ENCODE results near the gene TSPAN32. TPM values are rescaled to one million over a fixed set of nuclear protein-coding genes. Genes with fewer than 3 reads are reported as not detected.
A peak's percentile ranks its signal among the peaks of the same experiment; 100 is the strongest.

Gene TSPAN32
- total RNA-seq, 2 experiments from 2014 or later, result 20.5 to 41.4 TPM

DNA sequence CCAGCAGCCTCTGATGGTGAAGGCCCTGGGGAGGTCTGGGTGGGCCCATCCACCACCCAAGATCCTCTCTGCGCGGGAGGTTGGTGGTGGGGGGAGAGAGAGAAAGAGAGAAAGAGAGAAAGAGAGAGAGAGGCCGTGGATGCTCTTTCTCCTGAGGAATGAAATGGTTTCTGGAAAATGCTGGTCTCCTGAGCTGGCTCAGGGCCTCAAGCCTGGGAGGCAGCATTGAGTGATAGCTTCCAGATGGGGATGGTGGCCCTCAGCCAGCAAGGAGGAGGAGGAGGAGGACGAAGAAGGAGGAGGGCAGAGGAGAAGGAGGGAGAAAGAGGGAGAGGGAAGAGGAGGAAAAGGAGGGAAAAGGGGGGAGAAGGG, 4.6 kb downstream of the TSPAN32 start:
- Mint-ChIP-seq H3K4me1 (peaks cover 36% of the 10 kb centered on the region), H3K36me3 (peaks cover 2% of the 10 kb centered on the region), H3K9me3 (ENCODE audit: low read depth) (no peaks in the 10 kb centered on the region), H3K27ac (peak overlapping the region; percentile 84), H3K4me3 (peak overlapping the region; percentile 69), H3K27me3 (no peaks in the 10 kb centered on the region)
- CTCF ChIA-PET, result interaction anchor here (0.7 to 10.3 kb wide), 21 partner anchors 8 to 708 kb away, joined by 3 to 432 read pairs (median 6); partner anchors contain the start of genes CD81 and TSSC4
- DNase-seq, result no peak
- no peak for ATAC-seq

DNA sequence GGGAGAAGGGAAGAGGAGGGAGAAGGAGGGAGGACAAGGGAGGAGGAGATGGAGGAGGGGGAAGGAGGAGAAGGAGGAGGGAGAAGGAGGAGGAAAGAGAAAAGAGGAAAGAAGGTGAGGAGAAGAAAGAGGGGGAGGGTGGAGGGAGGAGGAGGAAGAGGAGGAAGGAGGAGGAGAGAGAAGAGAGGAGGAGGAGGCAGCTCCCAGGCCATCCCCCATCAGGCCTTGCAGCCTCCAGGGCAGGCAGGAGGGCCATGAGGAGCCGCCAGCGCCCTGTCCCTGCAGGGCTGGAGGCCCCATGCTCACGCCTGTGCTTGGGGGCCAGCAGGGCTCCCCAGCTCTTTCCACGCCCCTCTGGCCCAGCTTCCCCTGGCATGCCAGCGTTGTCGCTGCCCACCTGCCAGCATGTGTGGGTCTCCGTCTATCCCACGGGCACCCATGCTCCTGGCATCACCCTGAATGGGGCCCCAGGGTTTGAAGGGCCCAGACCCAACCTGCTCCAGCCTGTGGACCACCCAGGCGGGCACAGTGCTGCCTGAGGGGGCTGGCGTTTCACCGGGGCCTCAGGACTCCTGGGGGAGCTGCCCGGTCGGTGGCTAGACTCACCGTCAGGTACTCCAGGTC, 5.2 kb downstream of the TSPAN32 start:
- Mint-ChIP-seq H3K9me3 (ENCODE audit: low read depth) (no peaks in the 10 kb centered on the region), H3K4me3 (no peak overlapping the region), H3K4me1 (peaks cover 31% of the 10 kb centered on the region), H3K27ac (no peak overlapping the region), H3K27me3 (no peaks in the 10 kb centered on the region), H3K36me3 (no peaks in the 10 kb centered on the region)
- CTCF ChIA-PET, result interaction anchor here (1.0 to 10.3 kb wide), 11 partner anchors 8 to 581 kb away, joined by 3 to 432 read pairs (median 21); partner anchors contain the start of genes CD81 and TSSC4
- no peak for ATAC-seq
- no peak for DNase-seq

DNA sequence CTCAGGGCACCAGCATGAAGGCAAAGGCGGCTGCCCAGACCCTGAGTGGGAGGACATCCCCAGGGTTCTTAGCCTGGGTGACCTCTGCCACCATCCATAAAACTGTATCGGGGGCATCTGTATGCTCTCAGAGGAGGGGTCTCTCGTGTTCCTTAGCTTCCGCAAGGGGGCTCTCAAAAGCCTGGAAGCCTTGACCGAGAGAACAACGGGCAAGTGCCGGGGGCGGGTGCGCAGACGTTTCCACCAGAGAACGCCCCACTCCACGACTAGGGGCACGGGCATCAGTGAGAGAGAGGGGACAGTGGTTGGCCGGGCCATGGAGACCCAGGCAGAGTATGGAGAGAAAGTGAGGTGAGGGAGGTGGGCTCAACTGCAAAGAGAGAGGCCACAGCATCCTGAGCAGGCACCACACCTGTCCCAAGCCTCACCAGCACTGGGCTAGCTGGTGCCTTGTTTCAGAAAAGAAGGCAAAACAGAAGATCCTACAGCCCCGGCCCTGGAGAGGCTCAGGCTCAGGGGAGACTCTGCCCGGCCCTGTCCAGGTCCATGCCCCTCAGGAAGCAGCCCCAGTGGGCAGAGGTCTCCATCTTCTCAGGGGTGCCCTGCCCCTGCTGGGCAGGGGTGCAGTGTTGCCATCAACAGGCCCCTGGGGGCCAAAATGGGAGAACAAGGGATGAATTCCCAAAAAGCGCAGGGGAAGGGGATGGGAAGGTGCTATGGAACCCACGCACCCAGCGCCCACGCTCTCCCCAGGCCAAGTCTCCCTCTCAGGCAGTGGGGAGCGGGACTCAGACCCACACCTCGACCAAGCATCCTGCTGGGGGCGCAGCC, 5.9 kb downstream of the TSPAN32 start:
- DNase-seq (no peak), ATAC-seq (no peak)
- Mint-ChIP-seq H3K27ac (no peak overlapping the region), H3K4me3 (no peak overlapping the region), H3K9me3 (ENCODE audit: low read depth) (no peaks in the 10 kb centered on the region), H3K36me3 (no peaks in the 10 kb centered on the region), H3K27me3 (no peaks in the 10 kb centered on the region), H3K4me1 (peaks cover 27% of the 10 kb centered on the region)
- CTCF ChIA-PET, result interaction anchor here (1.1 to 10.3 kb wide), 3 partner anchors 9 to 113 kb away, joined by 3 to 432 read pairs (median 109); partner anchors contain the start of gene TSSC4

DNA sequence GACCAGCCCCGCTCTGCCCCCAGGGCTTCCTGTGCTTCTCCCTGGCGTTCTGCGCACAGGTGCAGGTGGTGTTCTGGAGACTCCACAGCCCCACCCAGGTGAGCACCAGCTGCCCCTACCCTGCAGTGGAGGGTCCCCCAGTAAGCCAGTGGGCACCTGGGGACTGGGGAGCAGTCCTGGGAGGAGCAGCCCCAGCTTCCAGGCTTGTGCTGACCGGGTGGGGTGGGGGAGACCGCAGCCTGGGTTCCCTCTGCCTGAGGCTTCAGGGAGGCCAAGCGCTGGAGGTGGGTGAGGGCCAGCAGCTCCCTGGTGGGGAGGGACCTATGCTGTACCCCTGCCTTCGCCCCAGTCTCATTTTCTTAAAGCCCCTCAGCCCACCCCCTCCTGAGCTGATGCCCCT, 6.9 kb downstream of the TSPAN32 start:
- no peaks in the 10 kb centered on the region for H3K9me3 Mint-ChIP-seq (ENCODE audit: low read depth)
- no peaks in the 10 kb centered on the region for H3K27me3 Mint-ChIP-seq
- ATAC-seq, result no peak
- H3K36me3 Mint-ChIP-seq, result no peaks in the 10 kb centered on the region
- H3K4me3 Mint-ChIP-seq, result no peak overlapping the region
- DNase-seq, result no peak
- peaks cover 22% of the 10 kb centered on the region for H3K4me1 Mint-ChIP-seq
- no peak overlapping the region for H3K27ac Mint-ChIP-seq
- CTCF ChIA-PET, result interaction anchor here (1.2 to 3.9 kb wide), 2 partner anchors 11 to 110 kb away, joined by 4 to 30 read pairs; no protein-coding TSS in a partner anchor

DNA sequence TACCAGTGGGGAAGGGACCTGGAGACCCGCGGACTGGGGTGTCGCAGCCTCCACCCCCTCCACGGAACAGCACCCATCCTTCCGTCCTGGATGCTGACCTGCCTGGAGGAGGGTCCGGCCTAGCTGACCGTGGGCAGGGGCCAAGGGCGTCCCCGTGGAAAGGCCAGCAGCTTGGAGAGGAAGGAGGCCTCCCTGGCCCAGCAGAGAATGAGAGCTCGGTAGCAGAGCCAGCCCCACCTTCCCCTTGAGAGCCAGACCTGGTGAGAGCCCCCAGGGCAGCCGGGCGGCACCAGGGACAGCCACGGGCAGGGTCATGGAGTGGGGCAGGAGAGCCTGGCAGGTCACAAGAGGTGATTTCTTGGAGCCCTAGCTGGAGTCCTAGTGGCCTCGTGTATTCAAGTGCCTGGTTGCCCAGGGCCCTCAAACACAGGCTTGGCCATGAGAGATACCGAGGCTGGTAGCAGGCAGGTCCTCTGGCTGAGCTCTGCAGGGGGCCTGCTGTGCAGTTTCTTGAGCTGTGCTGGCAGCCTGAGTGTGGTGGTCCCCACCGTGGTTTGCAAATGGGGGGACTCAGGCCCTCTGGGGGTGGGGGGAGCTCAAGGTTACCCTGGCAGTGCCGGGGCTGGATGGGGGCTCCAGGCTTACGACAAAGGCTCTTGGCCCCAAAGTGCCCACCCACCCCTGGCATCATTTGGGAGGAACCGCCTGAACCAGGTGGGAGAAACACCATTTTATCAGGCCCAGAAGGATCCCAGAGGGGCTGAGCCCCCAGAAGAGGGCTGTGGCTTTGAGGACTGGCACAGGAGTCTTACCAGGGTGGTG, 7.6 kb downstream of the TSPAN32 start:
- no peak for ATAC-seq
- CTCF ChIA-PET, result interaction anchor here (0.9 to 3.9 kb wide), 5 partner anchors 10 to 110 kb away, joined by 3 to 30 read pairs (median 4); no protein-coding TSS in a partner anchor
- Mint-ChIP-seq H3K27ac (no peak overlapping the region), H3K36me3 (no peaks in the 10 kb centered on the region), H3K4me1 (peaks cover 19% of the 10 kb centered on the region), H3K4me3 (no peak overlapping the region), H3K9me3 (ENCODE audit: low read depth) (no peaks in the 10 kb centered on the region), H3K27me3 (no peaks in the 10 kb centered on the region)
- no peak for DNase-seq

DNA sequence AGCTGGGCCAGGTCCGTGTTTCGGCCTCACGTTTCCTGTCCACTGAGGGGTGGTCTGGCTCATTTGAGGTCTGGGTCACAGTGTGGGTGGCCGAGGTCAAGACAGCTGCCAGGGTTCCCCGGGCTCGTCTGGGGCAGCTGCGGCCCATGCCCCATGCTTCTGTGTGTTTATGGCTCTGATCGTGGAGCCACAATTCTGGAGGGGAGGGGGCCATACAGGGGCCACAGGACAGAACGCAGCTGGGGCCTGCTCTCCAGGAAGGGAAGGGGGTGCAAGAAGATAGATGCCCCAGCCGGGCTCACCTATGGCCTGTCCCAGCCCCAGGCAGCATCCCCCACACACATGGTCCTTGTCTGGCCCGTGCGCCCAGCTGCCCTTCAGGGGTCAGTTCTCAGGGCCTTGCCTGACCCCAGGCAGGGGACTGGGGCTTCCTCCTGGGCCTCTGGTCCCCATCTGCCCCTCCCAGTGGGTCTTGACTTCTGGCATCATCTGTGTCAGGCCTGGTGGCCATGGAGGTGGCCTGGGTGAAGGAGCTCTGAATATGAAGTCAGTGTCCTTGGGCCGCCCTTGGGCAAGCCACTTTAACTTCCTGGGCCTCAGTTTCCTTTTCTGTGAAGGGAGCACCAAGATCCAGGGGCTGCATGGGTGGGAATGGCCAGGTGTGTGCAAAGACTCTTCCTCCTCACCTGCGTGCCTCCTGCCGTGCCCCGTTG, 8.4 kb downstream of the TSPAN32 start:
- CTCF ChIA-PET, result interaction anchor here (0.9 to 3.9 kb wide), 7 partner anchors 8 to 115 kb away, joined by 3 to 30 read pairs (median 4); partner anchors contain the start of genes C11orf21 and TSPAN32
- Mint-ChIP-seq H3K36me3 (no peaks in the 10 kb centered on the region), H3K9me3 (ENCODE audit: low read depth) (no peaks in the 10 kb centered on the region), H3K27me3 (no peaks in the 10 kb centered on the region), H3K4me3 (no peak overlapping the region), H3K4me1 (peaks cover 16% of the 10 kb centered on the region), H3K27ac (no peak overlapping the region)
- ATAC-seq (no peak), DNase-seq (no peak)

DNA sequence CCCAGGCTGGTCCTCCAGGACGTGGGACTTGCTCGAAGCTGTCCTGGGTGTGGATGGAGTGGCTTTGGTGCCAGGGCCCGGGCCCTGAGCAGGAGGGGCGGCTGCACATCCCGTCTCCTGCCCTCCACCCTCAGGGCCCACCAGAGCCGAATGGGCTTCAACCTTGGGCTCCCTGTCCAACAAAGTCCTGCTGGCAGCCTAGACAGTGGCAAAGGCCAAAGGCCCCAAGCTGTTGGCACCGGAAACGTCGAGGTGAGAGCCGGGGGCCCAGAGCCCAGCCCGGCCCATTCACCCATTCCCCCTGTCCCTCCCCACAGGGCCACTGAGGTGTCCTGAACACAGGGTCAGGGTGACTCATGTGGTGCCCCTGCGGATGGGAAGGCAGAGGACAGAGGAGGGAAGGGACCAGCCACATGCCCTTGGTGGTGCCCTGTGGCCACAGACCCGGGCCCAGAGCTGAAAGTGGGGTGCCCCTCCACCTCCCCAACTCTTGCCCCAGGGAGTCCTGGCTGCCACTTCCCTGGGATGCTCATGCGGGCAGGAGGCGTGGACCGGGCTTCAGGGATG, 9.1 kb downstream of the TSPAN32 start:
- Mint-ChIP-seq H3K4me3 (no peak overlapping the region), H3K36me3 (no peaks in the 10 kb centered on the region), H3K9me3 (ENCODE audit: low read depth) (no peaks in the 10 kb centered on the region), H3K27me3 (no peaks in the 10 kb centered on the region), H3K4me1 (peaks cover 9% of the 10 kb centered on the region), H3K27ac (no peak overlapping the region)
- DNase-seq (no peak), ATAC-seq (no peak)
- CTCF ChIA-PET, result interaction anchor here (1.0 to 3.9 kb wide), 3 partner anchors 9 to 116 kb away, joined by 5 to 30 read pairs (median 10); partner anchors contain the start of genes C11orf21 and TSPAN32

DNA sequence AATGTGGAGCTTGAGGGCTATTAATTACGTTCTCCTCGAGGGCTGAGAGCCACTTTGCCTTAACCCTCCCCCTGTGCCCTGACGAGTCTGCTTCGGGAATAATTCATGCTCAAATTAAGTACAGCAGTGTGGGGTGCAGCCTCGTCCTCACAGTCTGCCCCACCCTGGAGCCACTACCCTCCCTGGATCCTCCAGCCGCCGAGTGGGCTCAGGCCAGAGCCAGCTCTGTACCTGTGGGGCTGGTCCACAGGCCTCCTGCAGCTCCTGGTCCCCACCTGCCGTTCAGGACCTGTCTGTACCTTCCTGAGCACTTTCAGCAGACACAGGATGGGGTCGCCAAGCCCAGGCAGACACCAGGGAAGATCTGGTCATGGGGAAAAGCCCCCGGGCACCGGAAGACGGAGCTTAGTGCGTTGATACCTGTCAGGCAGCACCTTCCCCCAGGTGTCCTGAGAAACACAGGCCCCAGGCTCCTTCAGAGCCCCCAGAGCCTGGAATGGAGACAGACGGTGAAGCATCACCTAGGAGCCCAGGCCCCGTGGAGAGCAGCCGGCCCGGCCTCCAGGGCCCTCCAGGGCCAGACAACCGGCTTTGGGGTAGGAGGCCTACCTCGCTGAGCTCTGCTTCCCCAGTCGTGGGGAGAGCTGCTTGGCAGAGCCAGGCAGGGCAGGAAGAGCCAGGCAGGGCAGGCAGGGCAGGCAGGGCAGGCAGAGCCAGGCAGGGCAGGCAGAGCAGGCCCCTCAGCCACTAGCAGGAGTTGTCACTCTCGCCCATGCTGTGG, 9.7 kb downstream of the TSPAN32 start:
- Mint-ChIP-seq H3K27ac (no peak overlapping the region), H3K36me3 (no peaks in the 10 kb centered on the region), H3K4me1 (peaks cover 3% of the 10 kb centered on the region), H3K27me3 (no peaks in the 10 kb centered on the region), H3K4me3 (no peak overlapping the region), H3K9me3 (ENCODE audit: low read depth) (no peaks in the 10 kb centered on the region)
- DNase-seq, result no peak
- CTCF ChIA-PET, result interaction anchor here (1.8 to 3.9 kb wide), 2 partner anchors 10 to 108 kb away, joined by 10 to 30 read pairs; partner anchors contain the start of genes C11orf21 and TSPAN32
- ATAC-seq, result no peak

DNA sequence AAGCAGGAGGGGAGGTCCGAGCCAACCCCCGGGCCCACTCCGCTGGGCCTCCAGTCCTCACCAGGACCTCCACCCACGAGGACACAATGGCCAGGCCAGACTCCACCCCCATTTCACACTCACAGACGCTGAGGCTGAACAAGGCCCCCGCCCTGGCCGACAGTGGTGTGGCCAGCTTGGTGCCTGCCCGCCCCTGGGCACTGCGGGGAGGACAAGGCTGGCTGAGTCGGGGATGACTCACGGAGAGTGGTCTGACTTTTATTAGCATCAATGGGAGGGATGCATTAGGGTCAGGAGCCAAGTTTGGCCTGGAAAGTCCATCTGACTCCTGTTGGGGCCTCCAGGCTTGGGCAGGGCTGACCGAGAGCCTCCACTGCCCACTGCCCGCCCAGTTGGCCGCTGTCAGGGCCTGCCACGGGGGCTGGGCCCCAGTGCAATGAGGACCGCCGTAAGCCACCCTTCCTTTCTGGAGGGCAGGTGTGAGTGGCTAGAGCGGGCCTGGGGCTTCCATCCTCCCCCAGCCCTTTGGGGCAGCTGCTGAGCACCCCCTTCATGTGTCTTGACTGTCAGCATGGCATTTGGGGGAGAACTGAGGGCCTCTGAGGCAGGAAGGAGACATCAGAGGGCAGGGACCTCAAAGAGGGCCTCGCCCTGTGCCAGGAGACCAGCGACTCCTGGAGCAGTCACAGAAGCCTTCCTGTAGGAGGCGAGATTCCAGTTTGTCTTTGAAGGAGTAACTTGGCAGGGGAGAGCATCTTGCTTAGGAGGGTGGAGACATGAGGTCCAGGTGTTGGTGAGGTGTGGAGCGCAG, 10.6 kb downstream of the TSPAN32 start:
- H3K27ac Mint-ChIP-seq, result no peak overlapping the region
- CTCF ChIA-PET, result interaction anchor here (1.8 to 3.9 kb wide), 3 partner anchors 8 to 107 kb away, joined by 10 to 30 read pairs (median 11); partner anchors contain the start of genes C11orf21 and TSPAN32

DNA sequence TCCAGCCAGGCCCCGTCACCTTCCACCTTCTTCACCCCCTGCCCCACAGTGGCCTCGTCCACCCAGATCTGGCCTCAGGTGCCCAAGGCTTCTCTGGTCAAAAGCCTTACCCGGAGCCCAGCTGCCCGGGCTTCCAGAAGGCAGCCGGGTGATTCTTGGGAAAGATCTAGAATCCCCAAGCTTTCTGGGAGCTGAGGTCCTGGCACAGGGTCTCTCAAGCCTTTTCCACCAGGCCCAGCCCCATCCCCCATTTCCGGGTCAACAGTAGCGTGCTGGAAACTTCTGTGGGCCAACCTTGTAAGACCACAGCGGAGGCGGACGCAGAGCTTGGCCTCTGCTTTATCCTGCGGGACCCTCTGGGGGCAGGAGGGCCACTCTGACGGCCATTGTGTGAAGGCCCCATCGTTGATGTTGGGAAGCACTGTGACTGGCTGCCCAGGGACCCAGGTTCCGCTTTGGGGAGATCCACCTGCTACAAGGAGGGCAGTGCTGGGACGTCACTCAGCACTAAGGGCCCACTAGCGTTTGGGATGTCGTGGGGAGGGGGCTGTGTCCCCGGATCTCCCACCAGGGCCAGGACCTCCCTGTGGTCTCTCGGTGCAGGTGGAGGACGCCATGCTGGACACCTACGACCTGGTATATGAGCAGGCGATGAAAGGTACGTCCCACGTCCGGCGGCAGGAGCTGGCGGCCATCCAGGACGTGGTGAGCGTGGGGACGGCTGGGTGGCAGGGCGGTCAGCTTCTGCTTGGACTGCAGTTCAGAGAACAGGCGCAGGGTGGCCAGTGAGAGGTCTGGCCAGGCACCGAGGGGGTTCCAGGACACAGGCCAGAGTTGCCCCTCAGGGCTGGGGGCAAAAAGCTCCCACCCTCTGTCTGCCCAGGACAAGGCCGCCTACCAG, 11.5 kb downstream of the TSPAN32 start:
- H3K4me3 Mint-ChIP-seq, result no peak overlapping the region
- CTCF ChIA-PET, result interaction anchor here (1.2 to 2.5 kb wide), 2 partner anchors 7 to 9 kb away, joined by 5 to 11 read pairs; no protein-coding TSS in a partner anchor
- H3K27ac Mint-ChIP-seq, result no peak overlapping the region
- no peaks in the 10 kb centered on the region for H3K36me3 Mint-ChIP-seq
- DNase-seq, result no peak
- no peaks in the 10 kb centered on the region for H3K27me3 Mint-ChIP-seq
- no peaks in the 10 kb centered on the region for H3K4me1 Mint-ChIP-seq
- no peak for ATAC-seq
- H3K9me3 Mint-ChIP-seq (ENCODE audit: low read depth), result no peaks in the 10 kb centered on the region

More for the DNA sequence above, 10.6 kb downstream of the TSPAN32 start:
- peaks cover 2% of the 10 kb centered on the region for H3K4me1 Mint-ChIP-seq
- no peak overlapping the region for H3K4me3 Mint-ChIP-seq
- H3K27me3 Mint-ChIP-seq, result no peaks in the 10 kb centered on the region
- no peaks in the 10 kb centered on the region for H3K36me3 Mint-ChIP-seq
- no peak for DNase-seq
- no peaks in the 10 kb centered on the region for H3K9me3 Mint-ChIP-seq (ENCODE audit: low read depth)
- ATAC-seq, result no peak

Measured in activated CD8-positive, alpha-beta memory T cell treated with anti-CD3 and anti-CD28 coated beads, Interleukin-2, amount 10 ng/mL, durations not matched to agents 7 days and 5 days (primary cell).